GM21528 (cell line): ENCODE data around the gene PSMG4.
A peak's percentile ranks its signal among the peaks of the same experiment; 100 is the strongest.

Source experiments
- ATAC-seq: cut with Tn5 transposase; IDR thresholded peaks from one replicate; pipeline ENCODE4 v1.9.1; 2021; ENCODE audit warnings: mild to moderate bottlenecking, moderate library complexity; ENCODE audit not compliant: unreplicated experiment, low FRiP score

The PSMG4 gene

GRCh38 chr6:3258720-3259490 lies at the start of gene PSMG4:
TSS of gene PSMG4 (plus strand) at chr6:3258947. CDS start at chr6:3259023, 76 bp downstream.
- ATAC-seq: peak; percentile 74

GRCh38 chr6:3209114-3210023 lies 49.4 kb upstream of the PSMG4 start:
- ATAC-seq: no peak

- ATAC-seq: no peak
Measured at GRCh38 chr6:3210024-3210610, 48.6 kb upstream of the PSMG4 start.

- ATAC-seq: no peak
Measured at GRCh38 chr6:3211681-3212080, 47.1 kb upstream of the PSMG4 start.

- ATAC-seq: no peak
Measured at GRCh38 chr6:3212261-3212660, 46.5 kb upstream of the PSMG4 start.

GRCh38 chr6:3213334-3213695 lies 45.4 kb upstream of the PSMG4 start:
- ATAC-seq: no peak

GRCh38 chr6:3214898-3215297 lies 43.8 kb upstream of the PSMG4 start:
- no peak for ATAC-seq

GRCh38 chr6:3217286-3217685 lies 41.5 kb upstream of the PSMG4 start:
- ATAC-seq: no peak

- ATAC-seq: no peak
Measured at GRCh38 chr6:3218266-3218665, 40.5 kb upstream of the PSMG4 start.

- ATAC-seq: no peak
Measured at GRCh38 chr6:3220366-3220765, 38.4 kb upstream of the PSMG4 start.

- no peak for ATAC-seq
Measured at GRCh38 chr6:3221578-3221977, 37.2 kb upstream of the PSMG4 start.

GRCh38 chr6:3222506-3223038 lies 36.2 kb upstream of the PSMG4 start:
- ATAC-seq: no peak

- no peak for ATAC-seq
Measured at GRCh38 chr6:3226042-3226441, 32.7 kb upstream of the PSMG4 start.

- ATAC-seq: no peak
Measured at GRCh38 chr6:3226481-3227362, 32.0 kb upstream of the PSMG4 start.

- no peak for ATAC-seq
Measured at GRCh38 chr6:3227363-3228045, 31.2 kb upstream of the PSMG4 start, which contains the start of gene TUBB2B. TSS of gene TUBB2B (minus strand) at chr6:3227653. CDS start at chr6:3227543, 110 bp downstream.

- no peak for ATAC-seq
Measured at GRCh38 chr6:3228046-3228671, 30.6 kb upstream of the PSMG4 start.

- no peak for ATAC-seq
Measured at GRCh38 chr6:3228771-3229565, 29.8 kb upstream of the PSMG4 start.

- no peak for ATAC-seq
Measured at GRCh38 chr6:3229566-3230178, 29.1 kb upstream of the PSMG4 start.
